Esophagus muscularis mucosa (tissue), 4 donors: Measurements from ENCODE around the gene TP63. TPM values are rescaled to one million over a fixed set of nuclear protein-coding genes. Genes with fewer than 3 reads are reported as not detected.

ENCODE experiments used
- DNase-seq: peaks from one replicate; pipeline ENCODE4 v3.0.0-alpha.2; 2017; ENCODE audit errors: extremely low spot score
- H3K27ac ChIP-seq, 4 donors: fragments of 200-600 bp; sonication (generic); replicated peaks in 1 of 4; 1 replicate in 3 of 4; 2 replicates in 1 of 4; pipeline ENCODE4 v1.5.1; 2016 to 2019; ENCODE audit warnings: mild to moderate bottlenecking in 1 of 4
- H3K27me3 ChIP-seq, 4 donors: fragments of 200-600 bp; sonication (generic); one replicate each; pipeline versions ENCODE4 v1.5.1 to v1.6.0; 2016 to 2019
- H3K36me3 ChIP-seq, 4 donors: fragments of 200-600 bp; sonication (generic); one replicate each; pipeline ENCODE4 v1.5.1; 2016 to 2019
- H3K4me1 ChIP-seq, 4 donors: fragments of 200-600 bp; sonication (generic); one replicate each; pipeline ENCODE4 v1.5.1; 2016 to 2019
- H3K4me3 ChIP-seq, 4 donors: fragments of 200-600 bp; sonication (generic); 1 replicate in 2 of 4; 2 replicates in 2 of 4; pipeline ENCODE4 v1.5.1; 2016 to 2019; ENCODE audit warnings: mild to moderate bottlenecking in 4 of 4, moderate library complexity in 1 of 4
- H3K9me3 ChIP-seq, 4 donors: fragments of 200-600 bp; sonication (generic); 1 replicate in 3 of 4; 2 replicates in 1 of 4; pipeline ENCODE4 v1.5.1; 2016 to 2019
- EP300 ChIP-seq: sonication (generic); formaldehyde crosslinking; IDR thresholded peaks from one replicate; pipeline ENCODE4 v1.6.1; 2017; ENCODE audit warnings: antibody characterized with exemption
- POLR2A ChIP-seq: fragments of 450-650 bp; IDR thresholded peaks from one replicate; pipeline ENCODE4 v1.6.1; 2017; ENCODE audit warnings: antibody characterized with exemption, moderate library complexity, mild to moderate bottlenecking, low read depth
- POLR2AphosphoS5 ChIP-seq, 2 donors: sonication (generic); formaldehyde crosslinking; IDR thresholded peaks; one replicate each; pipeline ENCODE4 v1.6.1; 2017; ENCODE audit warnings: antibody characterized with exemption in 2 of 2
- WGBS: methylation state at CpG from one replicate; pipeline ENCODE4 v1.1.5; 2018; 5-methylcytosine and 5-hydroxymethylcytosine counted together
- intact Hi-C: fragments of 100-400 bp; cut with DNase I; formaldehyde crosslinking; loops from one replicate; pipeline ENCODE4 v1.15.1; 2023
- total RNA-seq, 4 donors: library from RNA; depleted of rRNA; stranded (reverse); fragments of >200 nt; gene quantifications; one replicate each; pipeline versions ENCODE4 v1.1.0 to v1.2.1, GENCODE V29; 2016
- TF ChIP-seq, protein P1 (sequence below), 3 experiments: fragments of 200-600 bp in 2 of 3; fragments of 450-650 bp in 1 of 3; sonication (generic) in 2 of 3; IDR thresholded peaks; one replicate each; pipeline ENCODE4 v1.5.1; 2017 to 2019; ENCODE audit warnings: antibody characterized with exemption in 3 of 3, mild to moderate bottlenecking in 2 of 3, moderate library complexity in 1 of 3

TP63 gene
- total RNA-seq, 4 donors from 2014 or later, result under 0.01 to 0.34 (median 0.21) TPM

DNA sequence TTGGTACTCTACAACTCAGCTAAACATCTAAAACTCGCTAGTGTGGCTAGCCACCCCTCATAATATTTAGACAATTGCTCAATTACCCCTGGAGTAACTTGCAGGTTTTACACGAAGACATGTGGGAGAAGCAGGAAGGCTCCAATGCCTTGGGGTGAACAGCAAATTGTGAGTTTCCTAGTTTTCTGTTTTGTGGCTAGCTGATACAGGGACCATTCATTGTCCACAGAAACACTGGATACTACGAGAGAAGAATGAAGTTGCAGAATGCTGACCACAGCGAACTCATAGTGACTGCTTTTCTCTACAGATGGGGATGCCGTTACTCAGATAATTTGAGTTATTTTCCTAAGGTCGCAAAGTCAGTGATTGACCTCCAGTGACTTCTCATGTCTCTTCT is 276.6 kb downstream of the TP63 start:
- Histone ChIP-seq H3K4me3 (no peak overlapping the region), H3K9me3 (no peaks in the 10 kb centered on the region), H3K27ac (no peak overlapping the region), H3K27me3 (no peaks in the 10 kb centered on the region), H3K36me3 (no peaks in the 10 kb centered on the region), H3K4me1 (no peaks in the 10 kb centered on the region)
- intact Hi-C loops, result no loop called here
- TF ChIP-seq EP300 (no peak), POLR2A (no peak), POLR2AphosphoS5 (IDR thresholded peaks at IDR 0.05) (no peak)
- TF ChIP-seq, protein P1, sequence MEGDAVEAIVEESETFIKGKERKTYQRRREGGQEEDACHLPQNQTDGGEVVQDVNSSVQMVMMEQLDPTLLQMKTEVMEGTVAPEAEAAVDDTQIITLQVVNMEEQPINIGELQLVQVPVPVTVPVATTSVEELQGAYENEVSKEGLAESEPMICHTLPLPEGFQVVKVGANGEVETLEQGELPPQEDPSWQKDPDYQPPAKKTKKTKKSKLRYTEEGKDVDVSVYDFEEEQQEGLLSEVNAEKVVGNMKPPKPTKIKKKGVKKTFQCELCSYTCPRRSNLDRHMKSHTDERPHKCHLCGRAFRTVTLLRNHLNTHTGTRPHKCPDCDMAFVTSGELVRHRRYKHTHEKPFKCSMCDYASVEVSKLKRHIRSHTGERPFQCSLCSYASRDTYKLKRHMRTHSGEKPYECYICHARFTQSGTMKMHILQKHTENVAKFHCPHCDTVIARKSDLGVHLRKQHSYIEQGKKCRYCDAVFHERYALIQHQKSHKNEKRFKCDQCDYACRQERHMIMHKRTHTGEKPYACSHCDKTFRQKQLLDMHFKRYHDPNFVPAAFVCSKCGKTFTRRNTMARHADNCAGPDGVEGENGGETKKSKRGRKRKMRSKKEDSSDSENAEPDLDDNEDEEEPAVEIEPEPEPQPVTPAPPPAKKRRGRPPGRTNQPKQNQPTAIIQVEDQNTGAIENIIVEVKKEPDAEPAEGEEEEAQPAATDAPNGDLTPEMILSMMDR (IDR thresholded peaks at IDR 0.05), result no peak
- 74% methylated on average over 6 of the region's 6 CpGs for WGBS
- no peak for DNase-seq

GRCh38 chr3:189908646-189909045 is 277.5 kb downstream of the TP63 start:
- H3K4me3 ChIP-seq, result no peak overlapping the region
- intact Hi-C loops, result no loop called here
- no peak overlapping the region for H3K27ac ChIP-seq
- H3K4me1 ChIP-seq, result no peaks in the 10 kb centered on the region
- no peaks in the 10 kb centered on the region for H3K27me3 ChIP-seq
- no peak for DNase-seq
- no peaks in the 10 kb centered on the region for H3K36me3 ChIP-seq
- H3K9me3 ChIP-seq, result no peaks in the 10 kb centered on the region
- TF ChIP-seq POLR2AphosphoS5 (IDR thresholded peaks at IDR 0.05), result no peak
- no peak for TF ChIP-seq EP300
- TF ChIP-seq, protein P1 (IDR thresholded peaks at IDR 0.05), result no peak
- no peak for TF ChIP-seq POLR2A

- H3K9me3 ChIP-seq, result no peaks in the 10 kb centered on the region
- H3K27me3 ChIP-seq, result no peaks in the 10 kb centered on the region
- no peaks in the 10 kb centered on the region for H3K36me3 ChIP-seq
- 77% methylated on average over 3 of the region's 3 CpGs for WGBS
- intact Hi-C loops, result no loop called here
- no peak overlapping the region for H3K27ac ChIP-seq
- DNase-seq, result no peak
- no peak overlapping the region for H3K4me3 ChIP-seq
- TF ChIP-seq, protein P1 (IDR thresholded peaks at IDR 0.05), result no peak
- TF ChIP-seq POLR2AphosphoS5 (IDR thresholded peaks at IDR 0.05) (no peak), POLR2A (no peak), EP300 (no peak)
- H3K4me1 ChIP-seq, result no peaks in the 10 kb centered on the region
Measured at GRCh38 chr3:189909139-189909538, 277.9 kb downstream of the TP63 start.

GRCh38 chr3:189909573-189909972 is 278.4 kb downstream of the TP63 start:
- Histone ChIP-seq H3K27ac (no peak overlapping the region), H3K9me3 (no peaks in the 10 kb centered on the region), H3K36me3 (no peaks in the 10 kb centered on the region), H3K4me3 (no peak overlapping the region), H3K27me3 (no peaks in the 10 kb centered on the region), H3K4me1 (no peaks in the 10 kb centered on the region)
- DNase-seq, result no peak
- TF ChIP-seq POLR2A, result no peak
- TF ChIP-seq EP300, result no peak
- TF ChIP-seq, protein P1 (IDR thresholded peaks at IDR 0.05), result no peak
- TF ChIP-seq POLR2AphosphoS5 (IDR thresholded peaks at IDR 0.05), result no peak
- WGBS, result 90% methylated on average over 2 of the region's 2 CpGs
- intact Hi-C loops, result no loop called here

- Histone ChIP-seq H3K27me3 (no peaks in the 10 kb centered on the region), H3K9me3 (no peaks in the 10 kb centered on the region), H3K27ac (no peak overlapping the region), H3K36me3 (no peaks in the 10 kb centered on the region), H3K4me3 (no peak overlapping the region), H3K4me1 (no peaks in the 10 kb centered on the region)
- DNase-seq, result no peak
- 58% methylated on average over 1 of the region's 1 CpG for WGBS
- TF ChIP-seq POLR2A, result no peak
- TF ChIP-seq POLR2AphosphoS5 (IDR thresholded peaks at IDR 0.05), result no peak
- TF ChIP-seq, protein P1 (IDR thresholded peaks at IDR 0.05), result no peak
- no peak for TF ChIP-seq EP300
- intact Hi-C loops, result no loop called here
Measured at GRCh38 chr3:189911001-189911400, 279.8 kb downstream of the TP63 start.
